ENCODE measurements around the gene EEPD1. TPM values are rescaled to one million over a fixed set of nuclear protein-coding genes. Genes with fewer than 3 reads are reported as not detected.
A peak's percentile ranks its signal among the peaks of the same experiment; 100 is the strongest.

EEPD1 gene
- total RNA-seq, 4 donors from 2014 or later: 12.4 to 36.2 (median 20.4) TPM

DNA sequence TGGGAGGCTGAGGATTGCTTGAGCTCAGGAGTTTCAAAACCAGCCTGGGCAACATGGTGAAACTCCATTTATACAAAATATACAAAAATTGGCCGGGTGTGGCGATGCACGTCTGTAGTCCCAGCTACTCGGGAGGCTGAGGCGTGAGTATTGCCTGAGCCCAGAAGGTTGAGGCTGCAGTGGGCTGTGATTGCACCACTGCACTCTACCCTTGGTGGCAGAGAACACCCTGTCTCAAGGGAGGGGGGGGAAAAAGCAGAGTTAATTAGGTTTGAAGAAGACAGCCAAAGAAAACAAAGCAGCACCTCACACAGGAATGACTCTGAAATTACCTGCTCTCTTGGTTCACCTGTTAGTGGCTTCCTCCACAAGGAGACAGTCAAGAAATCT, 110.0 kb downstream of the EEPD1 start:
- H3K9me3 ChIP-seq: no peaks in the 10 kb centered on the region
- peaks cover 12 to 74% (median 26%) of the 10 kb centered on the region in 3 donors for H3K4me1 ChIP-seq
- no peaks in the 10 kb centered on the region for H3K27me3 ChIP-seq
- 91 to 100% methylated on average over 3 to 4 of the region's 5 CpGs for WGBS, 2 donors (ENCODE audit: low coverage in 1 of 2)
- ATAC-seq: no peak
- H3K36me3 ChIP-seq: no peaks in the 10 kb centered on the region
- H3K27ac ChIP-seq: peak overlapping the region in 3 of 4 donors; percentile 13 to 72 (median 46)
- TF ChIP-seq POLR2A (IDR thresholded peaks at IDR 0.05) (no peak), EP300 (IDR thresholded peaks at IDR 0.05) (no peak), POLR2AphosphoS5 (IDR thresholded peaks at IDR 0.05) (no peak)
- TF ChIP-seq, protein P1, sequence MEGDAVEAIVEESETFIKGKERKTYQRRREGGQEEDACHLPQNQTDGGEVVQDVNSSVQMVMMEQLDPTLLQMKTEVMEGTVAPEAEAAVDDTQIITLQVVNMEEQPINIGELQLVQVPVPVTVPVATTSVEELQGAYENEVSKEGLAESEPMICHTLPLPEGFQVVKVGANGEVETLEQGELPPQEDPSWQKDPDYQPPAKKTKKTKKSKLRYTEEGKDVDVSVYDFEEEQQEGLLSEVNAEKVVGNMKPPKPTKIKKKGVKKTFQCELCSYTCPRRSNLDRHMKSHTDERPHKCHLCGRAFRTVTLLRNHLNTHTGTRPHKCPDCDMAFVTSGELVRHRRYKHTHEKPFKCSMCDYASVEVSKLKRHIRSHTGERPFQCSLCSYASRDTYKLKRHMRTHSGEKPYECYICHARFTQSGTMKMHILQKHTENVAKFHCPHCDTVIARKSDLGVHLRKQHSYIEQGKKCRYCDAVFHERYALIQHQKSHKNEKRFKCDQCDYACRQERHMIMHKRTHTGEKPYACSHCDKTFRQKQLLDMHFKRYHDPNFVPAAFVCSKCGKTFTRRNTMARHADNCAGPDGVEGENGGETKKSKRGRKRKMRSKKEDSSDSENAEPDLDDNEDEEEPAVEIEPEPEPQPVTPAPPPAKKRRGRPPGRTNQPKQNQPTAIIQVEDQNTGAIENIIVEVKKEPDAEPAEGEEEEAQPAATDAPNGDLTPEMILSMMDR (IDR thresholded peaks at IDR 0.05): no peak
- H3K4me3 ChIP-seq: no peak overlapping the region

DNA sequence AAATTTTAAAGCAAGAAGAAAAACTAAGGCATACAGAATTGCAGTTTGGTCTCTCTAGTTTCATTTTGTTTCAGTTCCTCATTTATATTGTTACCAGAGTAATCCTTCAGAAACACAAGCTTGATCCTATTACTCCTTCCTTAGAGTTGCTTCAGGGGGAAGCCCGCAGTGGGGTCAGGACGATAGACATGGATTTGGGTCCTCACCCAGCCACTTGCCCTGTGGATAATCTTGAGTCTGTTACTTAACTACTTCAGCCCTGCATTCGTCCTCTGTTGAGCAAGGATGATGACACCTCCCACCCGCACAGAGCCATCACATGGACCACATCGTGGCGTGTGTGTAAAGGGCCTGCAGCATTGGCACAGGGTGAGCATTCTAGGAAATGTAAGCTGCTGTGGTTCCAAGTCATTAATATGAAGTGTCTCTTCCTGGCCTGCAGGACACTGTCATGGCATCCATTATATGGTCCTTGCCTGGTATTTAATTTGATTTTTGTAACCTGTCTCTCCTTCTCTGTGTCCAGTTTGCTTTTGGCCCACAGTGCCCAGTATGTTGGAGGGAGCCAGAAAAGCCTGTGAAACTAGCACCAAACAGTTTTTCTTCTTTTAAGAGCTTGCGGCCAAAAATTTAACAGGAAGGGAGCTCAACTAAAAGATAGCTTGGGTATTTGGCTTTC, 111.2 kb downstream of the EEPD1 start:
- Histone ChIP-seq H3K9me3 (no peaks in the 10 kb centered on the region), H3K27ac (peak overlapping the region; percentile 67 to 74 (median 72)), H3K36me3 (no peaks in the 10 kb centered on the region), H3K4me3 (no peak overlapping the region), H3K27me3 (no peaks in the 10 kb centered on the region), H3K4me1 (peaks cover 12 to 67% (median 18%) of the 10 kb centered on the region in 3 donors)
- ATAC-seq: peak; percentile 66
- no peak for TF ChIP-seq POLR2A (IDR thresholded peaks at IDR 0.05)
- TF ChIP-seq, protein P1 (IDR thresholded peaks at IDR 0.05): no peak
- no peak for TF ChIP-seq EP300 (IDR thresholded peaks at IDR 0.05)
- TF ChIP-seq POLR2AphosphoS5 (IDR thresholded peaks at IDR 0.05): peak; percentile 38
- 33 to 35% methylated on average over 6 to 7 of the region's 7 CpGs for WGBS, 2 donors (ENCODE audit: low coverage in 1 of 2)

DNA sequence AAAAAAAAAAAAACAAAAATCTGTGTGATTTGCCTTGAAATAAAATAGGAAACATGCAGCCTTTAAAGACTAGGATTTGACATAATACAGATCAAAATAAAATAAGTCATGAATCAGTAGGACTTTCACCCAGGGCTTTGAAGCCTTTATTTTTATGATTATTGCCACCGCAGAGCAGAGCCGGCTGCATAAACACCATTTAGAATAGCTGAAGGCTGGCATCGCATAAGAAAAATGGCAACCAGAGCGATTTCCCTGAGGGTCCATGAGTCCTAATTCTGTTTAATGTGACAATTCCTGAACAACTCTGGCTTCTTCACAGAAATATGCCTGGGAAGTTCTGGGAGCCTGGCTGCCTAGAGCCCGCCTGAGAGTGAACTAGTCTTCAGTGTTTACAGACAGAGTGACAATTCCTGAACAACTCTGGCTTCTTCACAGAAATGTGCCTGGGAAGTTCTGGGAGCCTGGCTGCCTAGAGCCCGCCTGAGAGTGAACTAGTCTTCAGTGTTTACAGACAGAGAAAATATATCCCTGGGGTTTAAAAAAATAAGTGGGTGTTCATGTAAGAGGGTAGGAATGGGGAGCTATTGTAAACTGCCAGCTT, 112.0 kb downstream of the EEPD1 start:
- H3K4me1 ChIP-seq: peaks cover 12 to 66% (median 18%) of the 10 kb centered on the region in 3 donors
- peak overlapping the region; percentile 67 to 74 (median 72) for H3K27ac ChIP-seq
- H3K27me3 ChIP-seq: no peaks in the 10 kb centered on the region
- TF ChIP-seq POLR2AphosphoS5 (IDR thresholded peaks at IDR 0.05): no peak
- no peak for TF ChIP-seq POLR2A (IDR thresholded peaks at IDR 0.05)
- TF ChIP-seq EP300 (IDR thresholded peaks at IDR 0.05): no peak
- WGBS, 2 donors (ENCODE audit: low coverage in 1 of 2): 23 to 39% methylated on average over 6 of the region's 6 CpGs
- no peaks in the 10 kb centered on the region for H3K36me3 ChIP-seq
- no peaks in the 10 kb centered on the region for H3K9me3 ChIP-seq
- H3K4me3 ChIP-seq: no peak overlapping the region
- no peak for ATAC-seq

DNA sequence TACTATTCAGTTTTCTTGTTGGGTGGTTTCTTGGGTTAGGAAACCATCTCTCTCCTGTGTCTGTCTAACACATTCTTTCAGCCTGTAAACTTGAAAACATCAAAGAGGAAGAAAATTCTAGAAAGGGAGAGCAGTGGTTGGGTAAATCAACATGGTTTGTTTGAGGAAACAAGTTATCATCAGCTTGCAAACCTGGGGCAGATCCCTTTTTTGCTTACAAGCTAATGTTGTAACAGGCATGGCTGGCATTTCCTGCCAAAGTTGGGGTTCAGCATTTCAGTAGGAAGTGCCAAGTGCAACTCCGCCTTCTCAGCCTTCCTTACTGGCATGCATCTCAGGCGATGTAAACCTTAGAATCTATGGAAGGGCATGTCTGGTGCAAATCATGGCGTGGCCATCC, 112.6 kb downstream of the EEPD1 start:
- TF ChIP-seq, protein P1 (IDR thresholded peaks at IDR 0.05): no peak
- TF ChIP-seq POLR2AphosphoS5 (IDR thresholded peaks at IDR 0.05) (no peak), POLR2A (IDR thresholded peaks at IDR 0.05) (no peak), EP300 (IDR thresholded peaks at IDR 0.05) (no peak)
- no peaks in the 10 kb centered on the region for H3K9me3 ChIP-seq
- H3K27me3 ChIP-seq: no peaks in the 10 kb centered on the region
- no peak for ATAC-seq
- peak overlapping the region; percentile 67 to 74 (median 72) for H3K27ac ChIP-seq
- no peaks in the 10 kb centered on the region for H3K36me3 ChIP-seq
- WGBS, 2 donors (ENCODE audit: low coverage in 1 of 2): 80% methylated on average over 1 of the region's 3 CpGs; no CpG with 5 or more reads in 1 of the 2 donors
- H3K4me3 ChIP-seq: no peak overlapping the region
- peaks cover 9 to 60% (median 18%) of the 10 kb centered on the region in 3 donors for H3K4me1 ChIP-seq

DNA sequence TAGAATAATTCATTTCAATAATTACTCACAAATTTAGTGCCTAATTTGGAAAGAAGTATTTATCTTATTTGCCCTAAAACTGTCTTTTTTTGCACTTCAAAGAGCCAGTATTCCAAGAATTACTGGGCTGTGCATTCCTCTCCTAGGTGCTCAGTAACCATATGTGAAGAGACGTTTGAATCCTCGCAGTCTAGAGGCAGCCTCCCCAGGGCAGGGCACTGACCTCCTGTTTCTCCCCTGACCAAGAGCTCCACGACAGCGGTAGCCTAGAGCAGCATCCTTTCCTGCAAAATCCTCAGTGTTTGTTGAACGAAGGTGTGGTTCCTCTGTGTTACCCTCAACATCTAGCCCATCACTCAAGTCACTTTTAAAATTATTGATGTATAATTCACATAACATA, 113.1 kb downstream of the EEPD1 start:
- Histone ChIP-seq H3K27me3 (no peaks in the 10 kb centered on the region), H3K9me3 (no peaks in the 10 kb centered on the region), H3K4me3 (no peak overlapping the region), H3K27ac (peak overlapping the region in 1 of 4 donors; percentile 72), H3K4me1 (peaks cover 9 to 55% (median 18%) of the 10 kb centered on the region in 3 donors), H3K36me3 (no peaks in the 10 kb centered on the region)
- ATAC-seq: no peak
- WGBS, 2 donors (ENCODE audit: low coverage in 1 of 2): 64 to 71% methylated on average over 5 of the region's 5 CpGs
- TF ChIP-seq POLR2A (IDR thresholded peaks at IDR 0.05) (no peak), EP300 (IDR thresholded peaks at IDR 0.05) (no peak)
- TF ChIP-seq, protein P1 (IDR thresholded peaks at IDR 0.05): no peak
